Stimulated activated memory B cell treated with anti-CD40 and anti-IgM and Interleukin-4, amounts not matched to agents 10 μg/mL and 1 μg/mL and 100 μg/mL, for 72 hours (primary cell): ENCODE measurements around the gene PLAAT5.
"Not testable (repeated sequence)": the region's sequence is repeated elsewhere in the genome, so short reads cannot be mapped to it uniquely, and the experiment has no call there.

ENCODE experiments used
- ATAC-seq: fragments of 150-1000 bp; cut with Tn5 transposase; 2 replicates; pipeline ENCODE4 v1.10.0; 2021
- H3K27ac Mint-ChIP-seq: one replicate; pipeline ENCODE4 v1.8.0; 2022; ENCODE audit warnings: mild to moderate bottlenecking, mixed read lengths
- H3K27me3 Mint-ChIP-seq: one replicate; pipeline ENCODE4 v1.8.0; 2022; ENCODE audit warnings: mixed read lengths
- H3K36me3 Mint-ChIP-seq: one replicate; pipeline ENCODE4 v1.8.0; 2022; ENCODE audit warnings: mixed read lengths
- H3K4me1 Mint-ChIP-seq: one replicate; pipeline ENCODE4 v1.8.0; 2022; ENCODE audit warnings: mixed read lengths
- H3K4me3 Mint-ChIP-seq: one replicate; pipeline ENCODE4 v1.8.0; 2022; ENCODE audit warnings: mild to moderate bottlenecking, moderate library complexity, mixed read lengths
- H3K9me3 Mint-ChIP-seq: one replicate; pipeline ENCODE4 v1.8.0; 2022; ENCODE audit warnings: mixed read lengths

The PLAAT5 gene, protein sequence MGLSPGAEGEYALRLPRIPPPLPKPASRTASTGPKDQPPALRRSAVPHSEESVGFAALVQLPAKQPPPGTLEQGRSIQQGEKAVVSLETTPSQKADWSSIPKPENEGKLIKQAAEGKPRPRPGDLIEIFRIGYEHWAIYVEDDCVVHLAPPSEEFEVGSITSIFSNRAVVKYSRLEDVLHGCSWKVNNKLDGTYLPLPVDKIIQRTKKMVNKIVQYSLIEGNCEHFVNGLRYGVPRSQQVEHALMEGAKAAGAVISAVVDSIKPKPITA

DNA sequence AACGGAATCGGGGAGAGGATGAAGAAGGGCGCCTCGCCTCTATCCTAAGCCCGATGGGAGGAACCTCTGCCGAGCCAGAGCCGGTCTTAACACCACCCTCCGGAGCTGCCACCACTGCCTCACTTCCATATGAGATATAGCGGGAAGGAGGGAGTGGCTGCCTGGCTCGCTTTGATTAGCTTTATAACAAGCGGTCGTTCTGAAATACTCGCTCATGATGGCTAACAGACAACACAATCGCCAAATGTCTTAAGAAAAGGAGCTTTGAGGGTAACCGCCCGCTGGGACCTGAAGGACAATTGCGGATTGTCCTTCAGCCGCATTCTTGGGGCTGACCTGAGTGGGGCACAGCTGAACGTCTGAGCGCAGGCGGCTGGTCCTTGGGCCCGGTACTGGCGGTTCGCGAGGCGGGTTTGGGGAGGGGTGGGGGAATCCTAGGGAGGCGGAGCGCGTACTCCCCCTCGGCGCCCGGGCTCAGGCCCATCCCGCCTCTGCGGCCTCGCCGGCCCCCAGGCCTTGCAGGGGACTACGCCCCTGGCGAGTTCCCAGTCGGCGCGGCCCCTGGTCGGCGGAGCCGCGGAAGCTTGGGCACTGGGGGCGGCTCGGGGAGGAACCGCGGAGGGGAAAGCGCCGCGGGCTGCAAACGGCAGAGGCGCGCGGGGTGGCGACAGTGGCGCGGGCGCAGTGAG, at the start of gene PLAAT5:
TSS of gene PLAAT5 (minus strand) at position 617 of the 689 bp plus-strand sequence. CDS start at position 484, 133 bp downstream.
- peak within 1 kb of the TSS; percentile 41 for H3K4me3 Mint-ChIP-seq
- peaks cover 61% of the 10 kb centered on the region for H3K27me3 Mint-ChIP-seq
- peaks cover 11% of the 10 kb centered on the region for H3K9me3 Mint-ChIP-seq
- no peaks in the 10 kb centered on the region for H3K36me3 Mint-ChIP-seq
- no peak for ATAC-seq
- H3K27ac Mint-ChIP-seq: no peak within 1 kb of the TSS
- H3K4me1 Mint-ChIP-seq: peaks cover 7% of the 10 kb centered on the region

DNA sequence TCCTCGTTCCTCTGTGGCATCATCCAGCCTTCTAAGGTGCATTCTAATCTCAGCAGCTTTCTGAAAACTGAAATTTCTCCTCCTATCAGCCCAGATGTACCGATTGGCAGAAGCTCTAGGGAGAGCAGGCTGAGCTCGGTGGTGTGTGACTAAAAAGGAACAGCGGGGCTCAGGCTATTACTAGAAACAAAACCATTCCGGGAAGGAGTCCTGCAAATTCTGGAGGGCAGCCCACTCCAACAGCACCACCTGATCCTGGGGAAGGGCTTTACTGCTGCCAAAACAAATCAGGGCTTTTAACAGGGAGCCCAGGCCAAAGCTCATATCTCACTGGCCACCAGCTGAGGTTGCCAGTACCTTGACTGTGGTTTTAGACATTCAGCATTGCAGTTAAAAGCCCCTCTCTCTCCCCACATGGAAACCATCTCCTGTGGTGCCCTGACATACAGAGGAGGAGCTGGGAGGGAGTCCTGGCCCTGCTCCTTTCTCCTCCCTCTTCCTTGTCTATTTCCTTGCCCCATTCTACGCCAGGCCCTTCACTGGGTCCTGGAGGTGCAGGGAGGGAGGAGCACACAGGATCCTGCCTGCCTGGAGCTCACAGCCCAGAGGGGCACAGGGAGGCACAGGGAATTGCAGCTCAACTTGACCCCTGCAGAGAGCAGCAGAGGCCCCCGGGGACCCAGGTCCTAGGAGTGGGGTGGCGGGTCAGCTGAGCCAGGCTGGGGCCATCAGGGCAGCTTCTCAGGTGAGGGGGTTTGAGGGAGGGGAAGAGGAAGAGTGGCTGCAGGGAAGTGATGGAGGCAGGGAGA, 46.5 kb upstream of the PLAAT5 start:
- Mint-ChIP-seq H3K27ac (peak overlapping the region; percentile 85), H3K4me3 (peak overlapping the region; percentile 78), H3K27me3 (no peaks in the 10 kb centered on the region), H3K36me3 (no peaks in the 10 kb centered on the region), H3K9me3 (no peaks in the 10 kb centered on the region), H3K4me1 (peaks cover 46% of the 10 kb centered on the region)
- peak; percentile 6 for ATAC-seq

DNA sequence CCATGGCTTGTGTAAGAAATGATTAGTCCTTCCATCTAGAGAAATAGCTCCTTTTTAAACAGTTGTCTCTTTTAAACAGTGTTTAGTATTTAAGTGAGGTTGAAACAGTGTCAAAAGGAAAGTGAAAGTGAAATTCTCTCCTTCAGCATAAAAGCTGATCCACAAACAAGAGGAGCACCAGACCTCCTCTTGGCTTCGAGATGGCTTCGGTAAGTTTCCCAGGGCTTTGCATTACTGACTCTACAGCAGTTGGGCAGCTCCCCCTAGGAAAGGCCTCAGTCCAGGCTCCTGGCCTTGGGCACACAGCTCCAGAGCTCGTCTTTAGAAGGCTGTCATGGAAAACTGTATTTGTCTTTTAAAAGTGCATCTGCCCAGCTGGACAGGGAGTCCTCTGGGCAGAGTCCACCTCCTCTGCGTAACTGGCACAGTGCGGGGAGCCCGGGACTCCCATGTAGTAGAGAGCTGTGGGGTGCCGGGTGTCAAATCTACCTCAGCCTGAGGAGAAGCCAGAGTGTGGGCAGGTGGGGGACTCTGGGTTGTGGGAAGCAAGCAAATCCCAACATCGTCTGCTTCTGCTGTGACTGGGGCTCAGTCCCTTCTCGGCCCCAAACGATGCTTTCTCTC, 45.8 kb upstream of the PLAAT5 start, which contains the start of gene PLAAT4:
TSS of gene PLAAT4 (plus strand) at position 140 of the 624 bp plus-strand sequence. CDS start at position 201, 61 bp downstream.
- no peaks in the 10 kb centered on the region for H3K36me3 Mint-ChIP-seq

DNA sequence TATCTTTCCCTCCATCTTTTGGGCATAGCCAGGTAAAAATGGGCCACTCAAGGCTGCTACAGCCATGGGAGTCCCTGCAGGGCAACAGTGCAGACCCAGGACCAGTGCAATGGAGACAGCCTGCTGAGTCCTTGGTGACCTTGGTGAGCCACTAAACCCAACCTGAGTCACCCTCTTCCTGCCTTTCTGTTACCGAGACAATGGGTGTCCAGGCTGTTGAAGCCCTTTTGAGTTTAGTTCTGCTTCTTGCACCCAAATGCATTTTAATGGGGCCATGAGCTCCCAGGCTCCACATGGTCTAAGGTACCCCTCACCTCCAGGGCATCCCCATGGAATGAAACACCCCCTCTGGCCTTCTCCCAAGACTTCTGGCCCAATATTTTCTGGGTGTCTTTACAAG, 44.8 kb upstream of the PLAAT5 start:
- H3K36me3 Mint-ChIP-seq: no peaks in the 10 kb centered on the region
- H3K4me1 Mint-ChIP-seq: peaks cover 61% of the 10 kb centered on the region
- H3K4me3 Mint-ChIP-seq: peak overlapping the region; percentile 78
- no peaks in the 10 kb centered on the region for H3K9me3 Mint-ChIP-seq
- no peak for ATAC-seq
- peak overlapping the region; percentile 85 for H3K27ac Mint-ChIP-seq
- no peaks in the 10 kb centered on the region for H3K27me3 Mint-ChIP-seq

More for the DNA sequence above, 45.8 kb upstream of the PLAAT5 start, which contains the start of gene PLAAT4:
- ATAC-seq: peak; percentile 45
- H3K4me1 Mint-ChIP-seq: peaks cover 53% of the 10 kb centered on the region
- no peaks in the 10 kb centered on the region for H3K9me3 Mint-ChIP-seq
- no peaks in the 10 kb centered on the region for H3K27me3 Mint-ChIP-seq
- H3K4me3 Mint-ChIP-seq: peak within 1 kb of the TSS; percentile 78
- peak within 1 kb of the TSS; percentile 85 for H3K27ac Mint-ChIP-seq

DNA sequence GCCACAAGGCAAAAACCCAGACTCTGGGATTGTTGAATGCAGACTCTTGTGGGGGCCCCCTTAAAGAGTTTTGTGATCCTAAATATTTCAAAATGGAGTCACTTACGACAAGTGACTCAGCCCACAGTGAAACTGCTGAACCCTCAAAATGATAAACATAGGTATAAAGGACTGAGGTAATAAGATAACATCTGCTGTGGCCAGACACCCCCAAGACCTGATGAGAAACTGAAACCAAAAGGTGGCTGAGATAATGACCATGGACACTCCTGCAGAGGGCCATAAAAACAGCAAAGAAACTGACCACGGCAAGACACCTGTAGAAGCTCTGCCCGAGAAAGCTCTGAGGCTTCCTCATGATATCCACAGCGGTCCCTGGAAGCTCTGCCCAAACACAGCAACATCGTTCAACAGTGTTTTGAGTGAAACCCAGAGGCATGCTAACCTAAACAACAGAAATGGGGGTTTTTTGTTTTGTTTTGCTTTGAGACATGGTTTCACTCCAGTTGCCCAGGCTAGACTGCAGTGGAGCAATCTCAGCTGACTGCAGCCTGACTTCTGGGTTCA, 44.0 kb upstream of the PLAAT5 start:
- H3K27ac Mint-ChIP-seq: peak overlapping the region; percentile 85
- H3K4me1 Mint-ChIP-seq: peaks cover 61% of the 10 kb centered on the region
- H3K9me3 Mint-ChIP-seq: no peaks in the 10 kb centered on the region
- H3K36me3 Mint-ChIP-seq: no peaks in the 10 kb centered on the region
- H3K27me3 Mint-ChIP-seq: no peaks in the 10 kb centered on the region
- H3K4me3 Mint-ChIP-seq: no peak overlapping the region
- no peak for ATAC-seq

DNA sequence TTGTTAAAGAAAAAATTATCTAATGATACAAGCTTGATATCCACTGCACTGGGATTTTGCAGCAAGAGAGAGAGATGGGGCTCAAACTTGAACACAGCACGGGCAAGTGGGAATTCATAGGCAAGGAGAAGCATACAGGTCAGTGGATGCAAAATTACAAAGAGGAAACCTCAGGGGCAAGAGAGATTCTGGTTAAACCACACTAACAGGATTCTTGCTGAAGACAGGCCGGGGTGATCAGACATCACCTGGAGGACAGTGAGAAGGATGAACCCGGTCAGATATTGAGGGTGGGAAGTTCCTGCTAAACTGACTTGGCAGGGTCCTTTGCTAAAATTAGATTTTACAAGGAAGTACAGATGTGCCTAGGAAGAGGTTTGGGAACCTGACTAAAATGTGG, 43.1 kb upstream of the PLAAT5 start:
- Mint-ChIP-seq H3K4me1 (peaks cover 61% of the 10 kb centered on the region), H3K27me3 (no peaks in the 10 kb centered on the region), H3K27ac (no peak overlapping the region), H3K36me3 (no peaks in the 10 kb centered on the region), H3K4me3 (no peak overlapping the region), H3K9me3 (no peaks in the 10 kb centered on the region)
- no peak for ATAC-seq

DNA sequence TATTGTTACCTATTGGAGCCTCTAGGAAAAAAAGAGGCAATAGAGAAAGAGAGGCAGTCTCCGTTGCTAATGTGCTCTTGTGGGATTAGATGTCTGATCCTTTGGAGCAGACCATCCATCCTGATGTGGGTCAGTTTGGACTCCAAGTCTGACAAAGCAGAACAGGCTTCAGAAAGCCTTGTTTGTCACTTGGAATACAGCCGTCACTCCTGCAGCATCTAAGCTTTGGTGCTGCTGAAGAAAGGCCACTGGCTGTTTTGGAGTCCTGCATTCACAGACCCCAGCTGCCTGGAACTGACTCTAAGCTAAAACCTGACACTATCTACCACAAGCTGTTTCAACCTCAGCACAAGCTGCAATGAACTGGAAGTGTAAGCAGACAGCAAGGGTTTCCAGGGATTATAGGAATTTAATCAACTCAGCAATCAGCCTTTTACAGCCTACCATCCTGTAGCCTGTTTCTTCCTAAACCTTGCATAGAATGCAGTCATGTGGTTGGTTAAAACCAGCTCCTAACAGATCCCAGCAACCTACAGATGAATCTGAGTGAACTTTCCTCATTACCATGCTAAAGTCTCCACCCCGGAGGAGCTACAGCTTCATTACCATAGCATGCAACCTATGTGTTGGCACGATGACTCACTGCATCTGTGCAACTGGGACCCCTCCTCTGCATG, 42.0 kb upstream of the PLAAT5 start:
- no peaks in the 10 kb centered on the region for H3K9me3 Mint-ChIP-seq
- H3K4me3 Mint-ChIP-seq: no peak overlapping the region
- H3K27me3 Mint-ChIP-seq: no peaks in the 10 kb centered on the region
- no peak overlapping the region for H3K27ac Mint-ChIP-seq
- peaks cover 51% of the 10 kb centered on the region for H3K4me1 Mint-ChIP-seq
- no peaks in the 10 kb centered on the region for H3K36me3 Mint-ChIP-seq
- no peak for ATAC-seq

DNA sequence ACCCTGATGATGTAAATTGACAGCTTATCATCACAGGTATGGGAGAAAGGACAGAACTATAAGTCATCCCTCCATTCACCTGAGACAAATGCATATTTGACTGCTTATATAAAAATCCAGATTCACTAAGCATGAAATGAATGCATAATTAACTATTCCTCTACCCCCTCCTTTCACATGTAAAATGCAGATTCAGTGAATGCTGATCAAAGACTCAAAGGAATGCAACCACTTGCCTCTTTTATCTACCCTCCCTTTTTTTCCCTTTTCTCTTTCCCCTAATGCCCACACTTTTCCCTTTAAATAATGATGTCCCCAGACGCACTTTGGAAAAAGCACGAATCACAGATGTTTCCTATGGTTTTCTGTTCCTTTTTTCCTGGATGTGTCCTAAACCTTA, 41.1 kb upstream of the PLAAT5 start:
- Mint-ChIP-seq H3K27me3 (no peaks in the 10 kb centered on the region), H3K4me3 (no peak overlapping the region), H3K9me3 (no peaks in the 10 kb centered on the region), H3K36me3 (no peaks in the 10 kb centered on the region), H3K27ac (no peak overlapping the region), H3K4me1 (peaks cover 43% of the 10 kb centered on the region)
- no peak for ATAC-seq

DNA sequence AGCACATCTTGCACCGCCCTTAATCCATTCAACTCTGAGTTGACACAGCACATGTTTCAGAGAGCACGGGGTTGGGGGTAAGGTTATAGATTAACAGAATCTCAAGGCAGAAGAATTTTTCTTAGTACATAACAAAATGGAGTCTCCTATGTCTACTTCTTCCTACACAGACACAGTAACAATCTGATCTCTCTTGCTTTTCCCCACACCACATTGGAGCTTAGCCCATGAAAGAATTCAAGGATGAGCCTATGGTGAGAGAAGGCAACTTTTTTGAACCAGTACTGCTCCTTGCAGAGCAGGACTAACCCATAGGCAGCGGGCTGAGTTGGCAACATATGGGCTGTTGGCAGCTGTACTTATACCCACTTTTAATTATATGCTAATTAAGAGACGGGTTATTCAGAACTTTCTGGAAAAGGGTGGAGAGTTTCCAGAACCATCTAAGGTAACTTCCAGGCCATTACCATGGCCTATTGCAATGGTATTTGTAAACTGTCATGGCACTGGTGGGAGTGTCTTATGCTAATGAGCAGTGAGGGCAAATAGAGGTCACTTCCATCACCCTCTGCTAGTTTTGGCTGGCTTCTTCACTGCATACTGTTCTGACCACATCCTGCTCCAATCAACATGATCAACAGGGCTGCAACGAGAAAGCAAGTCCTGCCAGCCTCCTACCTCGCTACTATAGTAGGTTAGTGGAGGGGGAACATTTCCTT, 40.3 kb upstream of the PLAAT5 start:
- not testable (repeated sequence) for H3K36me3 Mint-ChIP-seq, H3K9me3 Mint-ChIP-seq, H3K4me3 Mint-ChIP-seq, H3K27me3 Mint-ChIP-seq, H3K27ac Mint-ChIP-seq
- H3K4me1 Mint-ChIP-seq: peaks cover 34% of the 10 kb centered on the region
- ATAC-seq: peak; percentile 93

DNA sequence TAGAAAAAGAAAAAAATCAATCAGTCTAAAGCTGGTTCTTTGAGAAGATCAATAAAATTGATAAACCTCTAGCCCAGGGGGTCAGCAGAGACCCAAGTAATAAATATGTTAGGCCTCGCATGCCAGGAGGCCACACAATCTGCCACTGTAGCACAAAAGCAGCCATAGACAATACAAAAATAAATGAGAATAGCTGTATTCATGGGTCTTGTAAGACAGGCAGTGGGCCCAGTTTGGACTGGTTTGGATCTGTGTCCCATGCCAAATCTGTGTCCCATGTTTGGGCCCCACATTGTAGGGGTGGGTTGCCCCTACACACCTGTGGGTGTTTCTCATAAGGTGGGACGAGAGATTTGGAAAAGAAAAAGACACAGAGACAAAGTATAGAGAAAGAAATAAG, 39.1 kb upstream of the PLAAT5 start:
- Mint-ChIP-seq H3K27me3 (no peaks in the 10 kb centered on the region), H3K4me3 (no peak overlapping the region), H3K27ac (no peak overlapping the region), H3K9me3 (no peaks in the 10 kb centered on the region), H3K4me1 (peaks cover 28% of the 10 kb centered on the region), H3K36me3 (no peaks in the 10 kb centered on the region)
- ATAC-seq: no peak

DNA sequence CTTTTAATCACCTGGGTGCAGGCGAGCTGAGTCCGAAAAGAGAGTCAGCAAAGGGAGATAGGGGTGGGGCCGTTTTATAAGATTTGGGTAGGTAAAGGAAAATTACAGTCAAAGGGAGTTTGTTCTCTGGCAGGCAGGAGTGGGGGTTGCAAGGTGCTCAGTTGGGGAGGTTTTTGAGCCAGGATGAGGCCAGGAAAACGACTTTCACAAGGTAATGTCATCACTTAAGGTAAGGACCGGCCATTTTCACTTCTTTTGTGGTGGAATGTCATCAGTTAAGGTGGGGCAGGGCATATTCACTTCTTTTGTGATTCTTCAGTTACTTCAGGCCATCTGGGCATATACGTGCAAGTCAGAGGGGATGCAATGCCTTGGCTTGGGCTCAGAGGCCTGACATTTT, 38.4 kb upstream of the PLAAT5 start:
- H3K9me3 Mint-ChIP-seq, H3K27me3 Mint-ChIP-seq, H3K4me3 Mint-ChIP-seq, ATAC-seq, H3K27ac Mint-ChIP-seq, H3K36me3 Mint-ChIP-seq: not testable (repeated sequence)
- H3K4me1 Mint-ChIP-seq: peaks cover 27% of the 10 kb centered on the region

DNA sequence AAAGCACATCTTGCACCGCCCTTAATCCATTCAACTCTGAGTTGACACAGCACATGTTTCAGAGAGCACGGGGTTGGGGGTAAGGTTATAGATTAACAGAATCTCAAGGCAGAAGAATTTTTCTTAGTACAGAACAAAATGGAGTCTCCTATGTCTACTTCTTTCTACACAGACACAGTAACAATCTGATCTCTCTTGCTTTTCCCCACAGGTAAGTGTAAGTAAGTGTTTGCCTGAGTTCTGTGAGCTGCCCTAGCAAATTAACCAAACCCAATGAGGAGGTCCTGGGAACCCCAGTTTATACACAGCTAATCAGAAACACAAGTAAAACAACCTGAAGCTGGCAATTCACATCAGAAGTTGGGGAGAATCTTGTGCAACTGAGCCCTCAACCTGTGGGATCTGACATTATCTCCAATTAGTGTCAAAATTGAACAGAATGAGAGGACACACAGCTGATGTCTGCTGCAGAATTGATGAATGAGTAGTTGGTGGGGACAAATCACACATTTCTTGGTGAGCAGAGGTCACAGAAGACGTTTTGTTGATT, 37.8 kb upstream of the PLAAT5 start:
- H3K27ac Mint-ChIP-seq: not testable (repeated sequence)

DNA sequence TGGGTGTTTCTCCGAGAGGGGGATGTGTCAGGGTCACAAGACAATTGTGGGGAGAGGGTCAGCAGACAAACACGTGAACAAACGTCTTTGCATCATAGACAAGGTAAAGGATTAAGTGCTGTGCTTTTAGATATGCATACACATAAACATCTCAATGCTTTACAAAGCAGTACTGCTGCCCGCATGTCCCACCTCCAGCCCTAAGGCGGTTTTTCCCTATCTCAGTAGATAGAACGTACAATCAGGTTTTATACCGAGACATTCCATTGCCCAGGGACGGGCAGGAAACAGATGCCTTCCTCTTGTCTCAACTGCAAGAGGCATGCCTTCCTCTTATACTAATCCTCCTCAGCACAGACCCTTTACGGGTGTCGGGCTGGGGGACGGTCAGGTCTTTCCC, 37.2 kb upstream of the PLAAT5 start:
- H3K27ac Mint-ChIP-seq, ATAC-seq, H3K27me3 Mint-ChIP-seq, H3K9me3 Mint-ChIP-seq, H3K4me3 Mint-ChIP-seq: not testable (repeated sequence)
- peaks cover 15% of the 10 kb centered on the region for H3K4me1 Mint-ChIP-seq
- peaks cover 10% of the 10 kb centered on the region for H3K36me3 Mint-ChIP-seq

More for the DNA sequence above, 37.8 kb upstream of the PLAAT5 start:
- H3K36me3 Mint-ChIP-seq, ATAC-seq, H3K9me3 Mint-ChIP-seq, H3K4me3 Mint-ChIP-seq, H3K27me3 Mint-ChIP-seq: not testable (repeated sequence)
- peaks cover 22% of the 10 kb centered on the region for H3K4me1 Mint-ChIP-seq

DNA sequence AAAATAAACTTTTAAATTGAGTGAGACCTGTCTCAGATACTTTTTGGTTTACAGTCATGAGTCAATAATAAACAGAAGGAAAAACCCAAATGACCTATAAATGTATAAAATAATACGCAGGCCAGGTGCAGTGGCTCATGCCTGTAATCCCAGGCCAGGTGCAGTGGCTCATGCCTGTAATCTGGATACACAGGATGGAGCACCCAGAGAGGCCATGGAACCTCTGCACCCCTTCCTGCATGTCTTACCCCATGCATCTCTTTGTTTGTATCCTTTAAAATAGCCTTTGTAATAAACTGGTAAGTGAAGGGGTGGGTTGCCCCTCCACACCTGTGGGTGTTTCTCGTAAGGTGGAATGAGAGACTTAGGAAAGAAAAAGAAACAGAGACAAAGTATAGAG, 36.7 kb upstream of the PLAAT5 start:
- H3K4me3 Mint-ChIP-seq: no peak overlapping the region
- H3K36me3 Mint-ChIP-seq: peaks cover 11% of the 10 kb centered on the region
- peaks cover 3% of the 10 kb centered on the region for H3K9me3 Mint-ChIP-seq
- no peak for ATAC-seq
- H3K4me1 Mint-ChIP-seq: peaks cover 15% of the 10 kb centered on the region
- H3K27ac Mint-ChIP-seq: no peak overlapping the region
- H3K27me3 Mint-ChIP-seq: peaks cover 14% of the 10 kb centered on the region
